HG02870 (cell line): ENCODE measurements around the gene GRK3.
"Not testable (repeated sequence)": the region's sequence is repeated elsewhere in the genome, so short reads cannot be mapped to it uniquely, and the experiment has no call there.

Experiments used
- ATAC-seq: cut with Tn5 transposase; IDR thresholded peaks from one replicate; pipeline ENCODE4 v1.9.1; 2021; ENCODE audit warnings: mild to moderate bottlenecking, moderate library complexity; ENCODE audit not compliant: unreplicated experiment

GRK3 gene

DNA sequence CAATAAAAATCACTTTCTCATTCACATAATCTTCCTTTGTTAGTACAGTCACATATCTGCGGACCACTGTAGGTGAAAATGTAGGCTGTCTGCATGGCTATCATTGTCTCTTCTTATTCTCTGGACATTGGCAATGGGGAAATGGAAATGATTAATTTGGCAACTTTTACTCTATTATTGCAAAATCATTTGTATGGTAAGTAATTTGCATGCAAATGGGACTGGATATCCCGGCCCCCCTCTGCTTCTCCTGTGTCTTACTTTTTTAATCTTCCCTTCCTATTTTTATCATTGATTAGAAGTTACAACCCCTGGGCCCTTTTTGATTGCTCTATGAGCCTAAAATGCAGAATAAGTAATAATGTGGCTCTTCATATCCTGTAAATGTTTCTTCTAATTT, 6.0 kb downstream of the GRK3 start:
- no peak for ATAC-seq

DNA sequence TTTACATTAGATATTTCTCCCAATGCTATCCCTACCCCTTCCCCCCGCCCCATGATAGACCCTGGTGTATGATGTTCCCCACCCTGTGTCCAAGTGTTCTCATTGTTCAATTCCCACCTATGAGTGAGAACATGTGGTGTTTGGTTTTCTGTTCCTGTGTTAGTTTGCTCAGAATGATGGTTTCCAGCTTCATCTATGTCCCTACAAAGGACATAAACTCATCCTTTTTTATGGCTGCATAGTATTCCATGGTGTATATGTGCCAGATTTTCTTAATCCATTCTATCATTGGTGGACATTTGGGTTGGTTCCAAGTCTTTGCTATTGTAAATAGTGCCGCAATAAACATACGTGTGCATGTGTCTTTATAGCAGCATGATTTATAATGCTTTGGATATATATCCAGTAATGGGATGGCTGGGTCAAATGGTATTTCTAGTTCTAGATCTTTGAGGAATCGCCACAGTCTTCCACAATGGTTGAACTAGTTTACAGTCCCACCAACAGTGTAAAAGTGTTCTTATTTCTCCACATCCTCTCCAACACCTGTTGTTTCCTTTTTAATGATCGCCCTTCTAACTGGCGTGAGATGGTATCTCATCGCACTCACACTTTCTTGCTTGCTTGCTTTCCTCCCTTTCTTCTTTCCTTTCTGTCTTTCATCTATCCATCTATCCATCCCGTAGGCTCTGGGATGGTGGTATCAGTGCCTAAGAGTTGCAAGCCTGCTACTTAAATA, 7.7 kb downstream of the GRK3 start:
- ATAC-seq: not testable (repeated sequence)

DNA sequence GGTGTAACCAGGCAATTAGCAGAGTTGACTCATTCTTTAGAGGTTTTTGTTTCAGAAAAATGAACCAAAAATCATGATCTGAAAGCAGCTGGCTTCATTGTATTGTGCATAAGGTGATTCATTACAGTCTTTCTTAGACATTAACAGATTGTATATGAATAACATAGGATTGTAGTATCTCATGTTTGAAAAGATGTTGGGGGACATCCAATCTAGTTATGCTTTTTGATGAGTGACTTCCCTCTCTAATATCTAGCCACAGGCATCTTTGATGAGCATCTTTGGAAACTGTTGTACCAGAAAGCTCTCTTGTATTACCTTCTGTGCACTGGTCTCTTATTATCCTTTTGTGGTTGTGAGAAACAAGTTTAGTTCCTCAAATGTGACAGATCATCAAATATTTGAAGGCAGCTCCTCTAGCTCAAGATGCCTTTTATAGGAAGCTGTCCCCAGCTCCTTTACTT, 8.3 kb downstream of the GRK3 start:
- peak; percentile 60 for ATAC-seq

DNA sequence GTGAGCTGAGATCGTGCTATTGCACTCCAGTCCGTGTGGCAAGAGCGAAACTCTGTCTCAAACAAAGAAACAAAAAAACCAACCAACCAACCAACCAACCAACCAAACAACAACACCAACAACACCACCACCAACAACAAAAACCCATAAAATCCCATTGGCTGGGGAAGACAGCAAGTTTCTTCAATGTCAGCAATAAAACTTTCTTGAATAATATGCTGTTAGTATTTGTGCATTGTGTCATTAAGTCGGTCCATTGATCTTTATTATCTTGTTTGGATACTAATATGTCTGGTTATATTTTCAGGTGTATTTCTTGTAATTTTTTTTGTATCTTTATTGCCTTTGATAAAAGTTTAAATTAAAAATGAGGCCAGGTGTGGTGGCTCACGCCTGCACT, 9.4 kb downstream of the GRK3 start:
- ATAC-seq: no peak

DNA sequence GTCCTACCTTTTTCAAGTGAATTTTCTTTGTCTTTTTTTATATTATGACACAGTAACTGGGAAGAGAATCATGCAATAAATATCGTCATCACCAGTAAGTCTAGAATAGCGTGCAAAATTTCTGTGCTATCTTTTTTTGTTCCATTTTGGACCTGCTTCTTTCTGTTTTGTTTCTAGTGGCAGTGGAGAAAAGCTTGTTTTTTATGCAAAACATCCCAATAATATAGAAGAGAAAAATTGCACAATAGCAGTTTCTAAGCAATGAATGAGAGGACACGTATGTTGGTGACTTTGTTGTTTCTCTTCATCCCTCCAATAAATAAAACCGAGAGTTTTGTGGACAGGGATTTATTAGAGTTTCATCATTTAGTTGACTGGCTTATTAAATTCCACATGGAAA, 10.3 kb downstream of the GRK3 start:
- ATAC-seq: no peak

DNA sequence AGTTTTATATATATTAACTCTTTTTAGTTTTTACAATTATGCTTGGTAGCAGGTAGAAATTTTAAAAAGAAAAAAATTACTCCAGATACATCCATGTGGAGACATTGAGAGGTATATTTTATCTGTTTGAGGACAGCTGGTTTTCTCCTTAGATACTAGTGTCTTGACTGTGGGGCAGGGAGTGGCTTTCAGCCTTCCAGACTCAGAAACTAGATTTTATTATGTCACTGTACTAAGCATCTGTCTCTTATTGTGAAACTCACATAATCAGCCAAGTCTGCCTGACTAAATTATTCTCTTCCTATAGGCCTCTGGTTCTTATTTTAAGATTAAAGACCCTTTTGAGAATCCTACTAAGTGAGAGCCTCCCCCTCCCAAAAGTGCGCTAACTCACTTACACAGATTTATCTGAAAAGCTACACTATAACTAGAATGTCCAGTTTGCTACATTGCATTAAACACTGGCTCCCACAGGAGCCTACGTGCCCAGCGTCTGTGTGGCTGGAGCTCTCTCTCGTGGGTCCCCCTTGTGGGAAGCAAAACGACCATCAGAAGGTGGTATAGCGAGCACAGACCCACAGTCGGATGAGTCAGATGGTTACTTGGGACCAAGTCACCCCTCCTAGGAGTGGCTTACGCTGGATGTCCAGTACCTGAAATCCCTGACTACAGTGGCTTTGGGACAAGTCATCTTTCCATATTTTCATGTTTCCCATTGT, 11.4 kb downstream of the GRK3 start:
- not testable (repeated sequence) for ATAC-seq

DNA sequence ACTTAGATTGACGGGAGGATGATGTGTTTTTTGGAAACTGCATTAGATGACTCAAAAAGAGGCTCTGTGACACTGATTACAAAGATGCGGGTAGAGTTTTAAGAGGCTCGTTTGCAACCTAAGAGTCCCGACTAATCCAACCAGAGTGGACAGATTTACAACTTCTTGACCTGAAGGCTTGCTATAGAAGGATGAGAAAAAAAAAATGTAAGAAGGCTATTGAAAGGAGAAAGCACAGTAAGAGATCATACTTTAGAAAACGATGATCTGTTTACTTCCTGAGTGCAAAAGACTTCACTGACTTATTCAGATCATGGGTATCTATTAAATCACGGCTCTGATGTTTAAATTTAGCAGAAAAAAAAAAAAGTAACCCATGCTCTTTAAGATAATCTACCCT, 17.0 kb downstream of the GRK3 start:
- ATAC-seq: not testable (repeated sequence)

DNA sequence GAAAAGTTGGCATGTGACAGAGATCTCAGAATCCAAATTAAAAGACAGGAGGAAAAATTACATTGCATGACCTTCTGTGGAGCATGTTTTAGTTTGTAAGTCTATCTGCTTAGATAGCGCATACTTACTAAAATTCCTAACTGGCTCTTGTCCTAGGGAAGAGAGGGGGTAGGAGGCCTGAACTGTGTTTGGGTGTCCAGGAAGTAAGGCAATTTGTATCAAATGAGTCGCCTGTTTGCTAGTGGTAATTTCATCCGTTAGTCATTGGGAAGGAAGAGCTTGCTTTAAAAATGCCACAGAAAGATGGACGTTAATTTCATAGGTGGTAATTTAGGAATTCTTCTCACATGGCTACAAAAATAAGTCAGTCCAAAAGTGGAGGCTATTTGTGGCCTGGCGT, 18.5 kb downstream of the GRK3 start:
- ATAC-seq: no peak

DNA sequence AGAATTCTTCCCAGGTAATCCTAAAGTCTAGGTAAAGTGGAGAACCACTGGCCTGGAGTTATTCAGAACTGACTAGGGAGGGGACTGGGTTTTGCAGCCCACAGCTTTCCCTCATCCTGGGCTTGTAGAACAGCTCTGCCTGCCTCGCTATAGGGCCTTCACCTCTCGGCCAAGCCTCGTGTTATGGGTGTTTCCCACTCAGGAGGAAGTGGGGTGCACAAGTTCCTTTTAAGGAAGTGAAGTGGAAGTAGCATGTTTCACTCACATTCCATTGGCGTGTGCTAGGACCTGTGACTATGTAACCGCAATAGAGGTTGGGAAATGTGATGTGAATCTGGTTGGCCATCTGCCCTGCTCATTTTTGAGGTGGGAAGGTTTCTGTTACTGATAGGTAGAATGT, 20.5 kb downstream of the GRK3 start:
- ATAC-seq: not testable (repeated sequence)

DNA sequence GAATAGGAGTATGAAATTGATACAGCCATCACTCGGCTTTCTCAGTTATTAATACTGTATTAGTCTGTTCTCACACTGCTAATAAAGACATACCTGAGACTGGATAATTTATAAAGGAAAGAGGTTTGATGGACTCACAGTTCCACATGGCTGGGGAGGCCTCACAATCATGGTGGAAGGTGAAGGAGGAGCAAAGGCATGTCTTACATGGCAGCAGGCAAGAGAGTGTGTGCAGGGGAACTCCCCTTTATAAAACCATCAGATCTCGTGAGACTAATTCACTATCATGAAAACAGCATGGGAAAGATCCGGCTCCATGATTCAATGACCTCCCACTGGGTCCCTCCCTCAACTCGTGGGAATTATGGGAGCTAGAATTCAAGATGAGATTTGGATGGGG, 25.2 kb downstream of the GRK3 start:
- not testable (repeated sequence) for ATAC-seq

DNA sequence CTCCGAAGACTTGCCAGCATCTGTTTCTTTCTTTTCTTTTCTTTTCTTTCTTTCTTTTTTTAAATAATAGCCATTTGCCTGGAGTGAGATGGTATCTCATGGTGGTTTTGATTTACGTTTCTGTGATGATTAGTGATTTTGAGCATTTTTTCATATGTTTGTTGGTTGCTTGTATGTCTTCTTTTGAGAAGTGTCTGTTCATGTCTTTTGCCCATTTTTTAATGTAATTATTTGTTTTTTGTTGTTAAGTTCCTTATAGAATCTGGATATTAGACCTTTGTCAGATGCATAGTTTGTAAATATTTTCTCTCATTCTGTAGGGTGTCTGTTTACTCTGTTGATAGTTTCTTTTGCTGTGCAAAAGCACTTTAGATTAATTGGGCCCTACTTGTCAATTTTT, 28.8 kb downstream of the GRK3 start:
- ATAC-seq: not testable (repeated sequence)

DNA sequence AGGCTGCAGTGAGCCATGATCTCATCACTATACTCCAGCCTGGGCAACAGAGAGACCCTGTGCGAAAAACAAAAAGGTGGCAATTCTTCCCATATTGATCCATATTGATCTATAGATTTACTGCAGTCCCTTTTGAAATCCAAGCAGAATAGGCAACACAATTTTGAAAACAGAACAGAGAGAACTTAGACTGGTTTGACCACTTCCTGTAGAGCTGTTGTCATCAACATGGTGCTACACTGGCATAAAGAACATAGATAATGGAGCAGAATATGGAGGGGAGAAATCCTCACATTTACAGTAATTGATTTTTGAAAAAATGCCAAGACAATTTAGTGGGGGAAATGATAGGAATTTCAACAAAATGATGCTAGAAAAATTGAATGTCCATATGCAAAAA, 34.1 kb downstream of the GRK3 start:
- ATAC-seq: no peak

DNA sequence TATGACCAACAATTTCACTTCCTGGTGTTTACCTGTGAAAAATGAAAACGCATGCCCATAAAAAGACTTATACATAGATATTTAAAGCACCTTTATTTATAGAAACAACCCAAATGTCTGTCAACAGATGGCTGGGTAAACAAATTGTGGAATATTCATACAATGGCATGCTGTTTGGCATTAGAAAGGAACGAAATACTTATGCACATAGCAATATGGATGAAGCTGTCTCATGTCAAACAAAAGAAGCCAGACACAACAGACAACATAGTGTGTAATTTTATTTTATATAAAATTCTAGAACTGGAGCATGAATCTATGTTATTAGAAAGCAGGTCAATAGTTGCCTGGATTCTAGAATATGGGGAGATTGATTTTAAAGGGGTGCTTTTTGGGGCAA, 38.0 kb downstream of the GRK3 start:
- ATAC-seq: no peak

DNA sequence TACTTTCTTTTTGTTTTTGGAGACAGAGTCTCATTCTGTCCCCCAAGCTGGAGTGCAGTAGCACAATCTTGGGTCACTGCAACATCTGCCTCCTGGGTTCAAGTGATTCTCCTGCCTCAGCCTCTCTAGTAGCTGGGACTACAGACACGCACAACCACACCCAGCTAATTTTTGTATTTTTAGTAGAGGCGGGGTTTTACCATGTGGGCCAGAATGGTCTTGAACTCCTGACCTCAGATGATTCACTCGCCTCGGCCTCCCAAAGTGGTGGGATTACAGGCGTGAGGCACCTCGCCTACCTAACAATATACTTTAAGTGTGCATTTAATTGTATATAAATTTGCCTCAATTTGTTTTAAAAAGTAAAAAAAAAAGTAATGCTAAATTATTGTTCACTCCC, 38.4 kb downstream of the GRK3 start:
- no peak for ATAC-seq

DNA sequence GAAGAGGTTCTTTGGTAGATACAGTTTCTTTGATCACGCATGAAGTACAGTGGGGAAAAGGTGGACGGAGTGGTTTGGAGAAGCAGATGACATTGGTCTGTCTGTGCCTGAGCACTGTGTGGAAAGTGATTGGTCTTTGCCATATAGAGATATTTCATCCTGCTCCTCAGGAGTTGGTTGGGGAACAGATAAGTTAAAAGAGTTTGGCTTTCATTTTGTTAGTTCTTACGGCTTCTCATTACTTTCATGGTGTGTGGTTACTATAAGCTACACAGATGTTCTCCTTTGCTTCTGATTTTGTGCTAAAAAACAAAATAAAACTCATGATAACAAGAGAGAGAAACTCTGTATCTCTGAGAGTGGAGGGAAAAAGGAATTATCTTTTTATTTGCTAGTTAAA, 40.7 kb downstream of the GRK3 start:
- not testable (repeated sequence) for ATAC-seq

DNA sequence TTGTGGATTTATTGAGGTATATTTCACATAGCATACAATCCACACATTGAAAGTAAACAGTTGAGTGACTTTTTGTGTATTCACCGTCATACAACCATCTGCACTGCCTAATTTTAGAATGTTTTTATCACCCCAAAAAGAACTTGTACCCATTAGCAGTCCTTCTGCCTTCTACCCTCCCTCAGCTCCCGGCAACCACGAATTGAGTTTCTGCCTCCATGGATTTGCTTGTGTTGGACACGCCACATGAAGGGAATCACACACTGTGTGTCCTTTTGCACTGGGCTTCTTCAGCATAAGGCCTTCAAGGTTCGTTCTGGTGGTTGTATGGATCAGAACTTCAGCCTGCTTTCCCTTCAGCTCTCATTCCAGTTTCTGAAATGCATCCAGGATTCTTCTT, 41.1 kb downstream of the GRK3 start:
- ATAC-seq: not testable (repeated sequence)

DNA sequence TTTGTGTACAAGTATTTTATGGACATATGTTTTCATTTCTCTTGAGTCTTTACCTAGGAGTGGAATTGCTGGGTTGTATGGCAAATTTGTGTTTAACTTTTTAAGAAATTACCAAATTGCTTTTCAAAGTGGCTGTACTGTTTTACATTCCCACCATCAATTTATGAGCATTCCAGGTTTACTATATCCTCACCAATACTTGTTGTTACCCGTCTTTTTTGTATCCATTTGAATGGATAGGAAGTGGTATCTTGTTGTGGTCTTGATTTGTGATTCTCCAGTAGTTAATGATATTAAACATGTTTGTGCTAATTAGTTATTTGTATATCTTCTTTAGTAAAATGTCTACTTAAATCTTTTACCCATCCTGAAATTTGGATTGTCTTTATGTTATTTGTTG, 46.8 kb downstream of the GRK3 start:
- ATAC-seq: not testable (repeated sequence)

DNA sequence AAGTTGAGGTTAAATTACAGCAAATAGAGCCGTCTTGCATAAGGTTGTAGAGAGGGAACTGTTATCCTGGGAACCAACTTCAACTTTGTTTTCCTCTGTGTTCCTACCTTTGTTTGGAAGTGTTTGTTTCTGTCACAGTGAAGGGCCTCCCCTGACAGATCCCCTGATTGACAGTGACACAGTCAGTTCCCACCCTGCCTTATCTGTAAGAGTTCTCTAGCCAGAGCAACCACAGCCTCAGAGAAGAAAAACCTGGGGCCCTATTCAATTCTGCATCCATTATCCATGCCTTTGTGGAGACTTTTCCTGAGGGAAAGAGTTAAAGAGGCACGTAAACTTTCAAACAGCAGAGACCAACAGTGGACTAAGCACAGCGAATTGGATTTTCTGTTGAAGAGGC, 48.7 kb downstream of the GRK3 start:
- not testable (repeated sequence) for ATAC-seq

DNA sequence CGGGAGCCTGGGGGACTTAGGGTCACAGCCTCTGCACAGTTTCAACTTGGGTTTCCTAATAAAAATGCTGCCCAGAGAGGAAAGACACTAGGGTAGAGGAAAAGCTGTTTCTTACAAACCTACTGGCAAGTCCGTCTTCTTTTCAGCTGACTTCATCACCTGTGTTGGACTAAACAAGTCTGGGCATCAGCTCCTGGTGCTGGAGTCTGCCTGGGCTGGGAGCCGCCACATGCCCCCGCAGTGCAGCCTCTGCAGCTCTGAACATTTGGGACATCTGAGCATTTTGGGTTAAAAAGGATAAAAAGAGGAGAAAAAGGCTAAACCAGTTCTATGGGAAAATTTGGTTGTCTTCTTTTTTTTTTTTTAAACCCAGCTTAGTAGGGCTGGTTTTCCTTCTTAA, 49.1 kb downstream of the GRK3 start:
- ATAC-seq: not testable (repeated sequence)

DNA sequence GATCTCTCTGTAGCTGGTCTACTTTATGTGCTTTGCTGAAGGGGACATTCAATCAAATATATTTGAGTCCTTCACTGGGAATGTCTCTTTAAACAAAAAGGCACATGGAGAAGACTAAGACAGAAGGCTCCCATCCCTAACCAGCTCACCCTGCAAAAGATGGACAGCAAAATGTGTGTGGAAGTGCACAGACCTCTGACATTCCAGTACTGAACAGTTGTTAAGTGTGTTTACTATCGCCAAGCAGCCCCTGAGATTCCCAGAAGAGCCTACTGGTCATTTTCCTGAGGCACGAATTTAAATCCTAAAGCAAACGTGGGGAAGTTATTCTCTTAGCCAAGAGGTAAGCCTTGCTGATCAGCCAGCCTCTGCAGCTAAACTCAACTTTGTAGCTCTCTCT, 50.3 kb downstream of the GRK3 start:
- ATAC-seq: not testable (repeated sequence)

DNA sequence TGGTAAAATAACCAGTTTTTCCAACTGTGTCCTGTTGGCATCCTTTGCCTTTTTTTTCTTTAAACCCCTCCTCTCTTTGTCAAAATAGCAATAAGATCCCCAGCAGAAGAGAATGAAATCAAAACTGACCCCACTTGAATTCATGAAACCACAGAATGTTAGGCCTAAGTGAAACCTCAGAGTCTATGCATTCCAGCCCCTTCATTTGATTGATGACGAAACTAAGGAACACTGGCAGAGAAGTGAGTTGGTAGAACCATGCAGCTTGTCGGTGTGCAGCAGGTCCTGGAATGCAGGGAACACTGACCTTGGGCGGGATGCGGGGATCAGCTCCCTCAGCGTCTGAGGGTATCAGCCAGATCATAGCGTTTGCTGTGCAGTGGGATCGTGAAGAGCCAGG, 57.5 kb downstream of the GRK3 start:
- no peak for ATAC-seq

DNA sequence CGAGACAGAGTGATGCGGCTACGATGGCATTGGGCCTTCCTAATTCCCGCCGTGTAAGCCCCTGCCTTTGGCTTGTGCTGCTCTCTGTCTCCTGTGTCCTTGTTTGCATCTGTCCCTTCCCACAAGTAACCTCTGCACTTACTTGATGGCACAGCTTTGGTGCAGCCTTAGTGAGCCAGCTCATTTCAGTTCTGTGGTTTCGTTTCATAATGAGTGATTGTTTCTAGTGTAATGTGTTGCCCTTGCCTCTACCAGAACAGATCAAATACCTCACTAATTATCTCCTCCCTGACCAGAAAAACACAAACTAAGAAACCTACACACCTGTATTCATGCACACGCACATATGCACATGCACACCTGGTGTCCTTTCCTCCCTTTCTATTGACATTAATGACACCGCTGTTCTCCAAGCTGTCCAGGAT, 58.8 kb downstream of the GRK3 start:
- peak; percentile 84 for ATAC-seq
